Stimulated activated CD8-positive, alpha-beta memory T cell treated with anti-CD3 and anti-CD28 coated beads, Interleukin-7, amount 100 ng/mL, for 1 hour (primary cell): ENCODE measurements around the gene IMMP2L.
"Not testable (repeated sequence)": the region's sequence is repeated elsewhere in the genome, so short reads cannot be mapped to it uniquely, and the experiment has no call there.

Source experiments
- DNase-seq, 2 donors: peaks; one replicate each; pipeline ENCODE4 v3.0.0-alpha.2; 2020; ENCODE audit warnings: low read depth in 2 of 2

IMMP2L gene

GRCh38 chr7:111074748-111075146, 487.5 kb downstream of the IMMP2L start:
- DNase-seq = no peak

DNA sequence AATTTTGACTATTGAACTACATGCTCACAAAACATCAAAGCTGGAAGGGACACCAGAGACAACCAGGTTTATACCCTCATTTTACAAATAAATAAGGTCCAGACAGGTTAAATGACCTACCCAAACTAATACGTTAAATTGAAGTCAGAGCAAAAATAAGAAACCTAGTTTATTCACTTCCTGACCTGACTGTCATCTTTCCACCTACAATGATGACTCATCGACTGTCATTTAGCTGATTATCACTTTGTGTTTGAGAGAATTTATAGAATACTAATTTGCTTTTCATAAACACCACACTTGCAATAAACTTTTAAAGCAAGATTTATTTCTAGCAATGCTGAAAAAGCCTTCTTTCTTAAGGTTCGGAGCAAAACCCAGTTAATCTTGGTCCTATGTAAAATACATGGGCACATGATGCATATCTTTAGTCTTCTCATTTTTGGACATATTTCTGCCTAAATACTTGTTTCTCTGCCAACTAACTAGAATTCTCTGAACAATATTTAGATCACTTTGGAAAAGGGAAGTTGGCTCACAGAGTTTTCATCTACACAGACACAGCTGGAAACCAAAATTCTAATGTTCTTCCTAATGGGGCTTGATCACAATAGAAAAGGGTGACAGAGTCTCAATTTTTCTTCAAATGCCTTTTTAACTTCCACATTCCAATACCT, 488.1 kb downstream of the IMMP2L start:
- no peak for DNase-seq

GRCh38 chr7:111072658-111073057, 489.6 kb downstream of the IMMP2L start:
- not testable (repeated sequence) for DNase-seq

DNA sequence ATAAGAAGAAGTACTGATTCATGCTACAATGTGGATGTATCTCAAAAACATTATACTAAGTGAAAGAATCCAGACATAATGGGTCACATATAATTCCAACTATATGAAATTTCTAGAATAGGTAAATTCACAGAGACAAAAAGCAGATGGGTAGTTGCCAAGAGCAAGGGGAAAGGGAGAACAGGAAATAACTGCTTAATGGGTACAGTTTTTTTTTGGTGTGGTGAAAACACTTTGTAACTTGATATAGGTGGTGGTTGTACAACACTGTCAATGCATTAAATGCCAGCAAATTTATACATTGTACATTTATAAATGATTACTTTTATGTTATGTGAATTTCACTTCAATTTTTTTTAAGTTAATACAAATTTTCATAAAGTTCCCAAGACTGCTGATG, 490.7 kb downstream of the IMMP2L start:
- no peak for DNase-seq

DNA sequence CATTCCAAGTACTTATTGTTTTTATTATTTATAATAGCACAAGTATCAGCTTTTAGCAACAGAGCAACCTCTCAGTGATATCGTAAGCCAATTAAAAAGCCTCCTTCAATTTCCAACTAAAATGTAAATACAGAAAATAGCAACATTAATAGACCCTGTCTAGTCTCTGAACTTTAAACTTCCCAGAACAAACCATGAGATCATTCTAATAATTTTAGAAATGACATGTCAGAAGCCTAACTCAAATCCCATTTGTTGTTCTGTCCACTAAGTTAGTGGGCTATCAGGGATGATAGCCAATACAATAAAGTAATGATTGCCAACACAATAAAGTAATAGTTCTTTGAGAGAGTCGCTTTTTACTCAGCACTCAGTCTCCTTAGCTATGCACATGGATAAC, 493.7 kb downstream of the IMMP2L start:
- no peak for DNase-seq

DNA sequence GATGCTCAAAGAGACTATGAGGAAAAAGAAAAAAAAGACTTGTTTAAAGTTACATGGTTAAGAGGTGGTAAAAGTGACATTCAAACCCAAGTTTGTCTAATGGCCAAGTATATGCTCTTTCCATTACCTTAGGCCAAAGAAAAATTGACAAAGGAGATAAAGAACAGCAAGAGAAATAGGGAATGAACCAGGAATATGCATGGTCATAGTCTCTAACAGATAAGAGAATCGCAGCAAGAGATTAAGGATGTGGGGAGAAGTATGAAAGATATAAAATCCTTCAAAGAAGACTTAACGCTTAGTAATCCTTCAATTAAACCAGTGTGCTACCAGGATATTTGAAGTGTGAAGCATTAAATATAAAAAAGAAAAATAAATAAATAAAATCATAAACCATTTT, 494.6 kb downstream of the IMMP2L start:
- no peak for DNase-seq

DNA sequence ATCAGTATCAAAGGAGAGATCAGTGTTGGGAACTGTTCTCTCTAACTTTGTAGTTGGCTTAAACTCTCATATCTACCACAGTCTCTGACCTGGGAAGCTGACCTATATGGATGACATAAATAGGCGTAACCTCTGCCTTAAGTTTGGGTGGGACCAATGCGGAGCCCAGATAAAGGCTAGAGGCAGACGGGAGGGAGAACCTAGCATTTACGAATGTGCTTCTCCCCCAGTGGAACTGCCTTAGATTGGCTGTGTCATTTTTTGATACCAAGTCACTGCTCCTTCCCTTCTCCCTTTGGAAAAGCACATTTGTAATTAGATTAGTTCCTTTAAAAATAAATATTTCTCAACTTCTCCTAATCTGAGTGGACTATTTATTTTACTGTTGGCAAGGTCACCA, 495.0 kb downstream of the IMMP2L start:
- no peak for DNase-seq

DNA sequence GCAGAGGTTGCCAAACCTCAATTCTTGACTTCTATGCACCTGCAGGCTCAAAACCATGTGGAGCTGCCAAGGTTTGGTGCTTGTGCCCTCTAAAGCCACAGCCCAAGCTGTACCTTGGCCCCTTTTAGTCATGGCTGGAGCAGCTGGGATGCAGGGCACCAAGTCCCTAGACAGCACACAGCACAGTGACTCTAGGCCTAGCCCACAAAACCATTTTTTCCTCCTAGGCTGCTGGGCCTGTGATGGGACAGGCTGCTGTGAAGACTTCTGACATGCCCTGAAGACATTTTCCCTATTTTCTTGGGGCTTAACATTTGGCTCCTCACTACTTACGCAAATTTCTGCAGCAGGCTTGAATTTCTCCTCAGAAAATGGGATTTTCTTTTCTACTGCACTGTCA, 499.1 kb downstream of the IMMP2L start:
- no peak for DNase-seq

DNA sequence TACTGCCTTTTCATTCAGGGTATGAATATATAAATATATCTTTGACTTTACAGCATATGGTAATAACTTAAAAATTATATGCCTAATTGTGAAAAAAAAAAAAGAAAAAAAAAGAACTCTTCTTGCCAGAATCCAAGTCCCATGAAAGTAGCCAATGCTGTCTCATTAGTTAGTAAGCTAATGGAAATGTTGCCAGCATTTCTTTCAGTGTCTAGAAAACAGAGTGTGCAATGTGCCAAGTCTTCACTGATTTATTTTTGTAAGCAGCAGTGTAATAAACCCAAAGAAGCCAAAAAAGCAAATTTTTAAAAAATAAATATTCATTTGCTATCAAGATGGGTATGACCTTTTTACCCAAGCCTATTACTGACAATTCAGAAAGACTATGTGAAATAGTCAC, 502.5 kb downstream of the IMMP2L start:
- DNase-seq = no peak

DNA sequence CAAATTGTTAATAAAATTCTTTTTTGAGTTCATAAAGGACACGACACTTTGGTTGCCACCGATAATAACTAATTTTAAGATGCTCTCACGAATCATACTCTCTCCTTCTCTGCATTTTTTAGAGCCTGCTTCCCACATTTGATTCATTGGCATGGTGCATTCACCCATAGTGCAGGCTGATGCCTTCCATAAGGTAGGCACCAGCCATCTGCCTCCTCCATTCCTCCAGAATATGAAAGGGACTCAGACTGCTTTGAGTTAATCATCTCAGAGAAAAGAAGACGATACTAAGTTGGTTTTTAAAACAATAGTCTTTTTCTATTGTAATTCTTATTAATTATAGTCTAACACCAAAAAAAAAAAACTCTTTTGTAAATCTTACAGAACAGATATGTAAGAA, 505.2 kb downstream of the IMMP2L start:
- DNase-seq = no peak

GRCh38 chr7:111056371-111056770, 505.9 kb downstream of the IMMP2L start:
- no peak for DNase-seq

DNA sequence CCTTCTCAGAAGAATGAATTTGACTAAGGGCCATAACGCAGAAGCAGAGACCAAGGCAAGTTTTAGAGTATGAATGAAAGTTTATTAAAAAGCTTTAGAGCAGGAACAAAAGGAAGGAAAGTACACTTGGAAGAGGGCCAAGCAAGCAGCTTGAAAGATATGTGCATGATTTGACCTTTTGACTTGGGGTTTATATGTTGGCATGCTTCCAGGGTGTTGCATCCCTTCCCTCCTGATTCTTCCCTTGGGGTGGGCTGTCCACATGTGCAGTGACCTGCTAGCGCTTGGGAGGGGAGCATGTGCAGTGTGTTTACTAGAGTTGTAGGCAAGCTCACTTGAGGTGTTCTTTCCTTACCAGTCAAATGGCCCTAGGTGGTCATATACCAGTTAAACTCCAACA, 509.3 kb downstream of the IMMP2L start:
- no peak for DNase-seq

DNA sequence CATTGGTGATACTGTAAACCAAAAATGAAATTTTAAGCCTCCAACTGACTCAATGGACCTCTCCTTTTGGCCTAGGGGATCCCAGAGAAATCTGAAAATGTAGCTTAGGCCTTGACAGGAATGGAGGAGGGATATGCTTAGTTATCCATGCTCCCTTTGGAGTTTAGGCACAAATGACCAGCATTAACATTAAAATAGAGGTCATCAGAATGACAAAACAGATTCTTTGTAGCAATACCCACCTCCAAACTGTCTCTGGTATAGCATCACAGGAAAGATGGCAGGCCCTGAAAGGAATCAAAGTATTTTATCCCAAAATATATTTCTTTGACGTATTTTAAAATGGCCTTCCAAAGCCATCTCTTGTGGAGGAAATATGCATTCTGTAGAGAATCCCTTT, 510.5 kb downstream of the IMMP2L start:
- no peak for DNase-seq

- DNase-seq = no peak
Measured at GRCh38 chr7:111050875-111051416, 511.3 kb downstream of the IMMP2L start.

DNA sequence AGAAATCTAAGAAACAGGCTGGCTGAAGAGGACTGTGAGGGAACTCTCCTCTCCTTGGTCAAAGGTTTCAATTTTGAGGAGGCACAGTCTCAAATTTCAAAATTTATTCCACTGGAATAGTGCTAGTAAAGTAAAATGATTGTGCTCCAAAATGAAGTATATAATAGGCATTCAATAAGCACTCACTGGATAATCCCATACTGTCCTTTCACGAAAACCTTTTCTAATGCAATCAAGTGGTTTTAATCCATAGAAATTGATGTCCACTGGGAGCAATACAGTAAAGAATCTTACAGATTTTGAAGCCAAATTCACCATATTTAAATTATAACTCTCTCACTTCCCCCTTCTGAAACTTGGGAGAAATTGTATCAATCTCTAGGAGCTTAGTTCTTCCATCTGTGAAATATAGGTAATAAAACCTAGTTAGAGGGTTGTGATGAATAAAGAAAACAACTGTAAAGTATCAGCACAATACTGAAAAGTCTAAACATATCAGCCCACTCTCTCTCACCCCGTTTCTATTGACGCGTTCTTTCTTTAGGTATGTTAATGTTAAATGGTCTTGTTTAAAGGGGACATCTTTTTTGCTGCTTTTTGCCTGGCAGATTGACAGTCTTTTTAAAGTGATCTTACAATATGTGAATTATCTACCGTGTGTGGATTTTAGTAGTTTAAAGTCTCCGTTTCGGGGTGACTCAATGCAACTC, 512.2 kb downstream of the IMMP2L start:
- no peak for DNase-seq

DNA sequence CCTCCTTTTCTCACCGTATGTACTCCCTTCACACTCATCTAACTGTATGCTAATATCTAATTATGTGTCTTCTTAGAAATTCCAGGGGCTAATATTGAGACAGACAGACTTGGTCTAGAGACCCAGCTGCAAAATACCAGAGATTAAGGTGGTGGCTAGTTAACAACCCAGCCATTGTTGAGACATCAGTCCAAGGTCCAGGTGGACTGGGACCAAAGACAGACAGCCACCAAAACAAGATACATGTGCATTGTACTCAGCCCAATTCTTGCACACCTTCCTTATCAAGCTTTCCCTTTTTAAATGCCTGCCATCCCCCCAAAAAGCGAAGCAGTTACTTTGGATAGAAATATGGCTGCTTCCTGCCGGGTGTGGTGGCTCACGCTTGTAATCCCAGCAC, 514.7 kb downstream of the IMMP2L start:
- DNase-seq = no peak

GRCh38 chr7:111045449-111045848, 516.8 kb downstream of the IMMP2L start:
- no peak for DNase-seq

DNA sequence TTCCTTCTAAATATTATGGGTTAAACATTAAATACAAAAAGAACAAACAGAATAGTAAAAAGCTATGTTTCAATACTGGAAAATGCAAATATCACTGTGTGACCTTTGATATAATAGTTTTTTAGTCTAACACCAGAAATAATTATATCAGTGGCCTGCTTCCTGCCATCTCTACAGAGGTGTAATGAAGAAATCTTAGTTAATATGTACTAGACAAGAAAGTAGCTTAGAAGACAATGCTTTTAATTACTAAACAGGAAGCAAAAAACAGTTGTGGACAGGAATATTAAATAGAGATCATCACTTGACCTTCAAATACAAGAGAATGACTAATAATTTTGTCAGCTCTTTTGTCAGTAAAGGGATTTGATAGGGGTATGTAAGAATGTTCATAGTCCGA, 518.7 kb downstream of the IMMP2L start:
- DNase-seq = no peak

- no peak for DNase-seq
Measured at GRCh38 chr7:111042842-111043241, 519.5 kb downstream of the IMMP2L start.

DNA sequence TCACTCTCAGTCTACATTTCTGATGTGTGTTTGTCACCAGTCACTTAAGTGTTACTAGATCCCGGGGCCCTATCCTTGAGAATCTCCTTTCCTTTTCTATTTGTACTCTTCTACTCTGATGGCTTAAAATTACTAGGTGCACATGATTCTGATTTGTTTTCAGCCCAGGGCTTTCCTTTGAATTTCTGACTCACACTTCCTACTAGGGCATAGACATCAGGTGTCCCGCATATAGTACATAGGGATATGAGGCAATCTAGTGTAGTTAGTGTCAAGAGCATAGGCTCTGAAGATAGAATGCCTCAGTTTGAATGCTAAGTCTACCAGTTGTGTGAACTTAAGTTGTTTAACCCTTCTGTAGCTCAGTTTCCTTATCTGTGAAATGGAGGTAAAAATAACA, 520.7 kb downstream of the IMMP2L start:
- DNase-seq = no peak

GRCh38 chr7:111038185-111038584, 524.1 kb downstream of the IMMP2L start:
- no peak for DNase-seq

- no peak for DNase-seq
Measured at GRCh38 chr7:111031916-111032315, 530.4 kb downstream of the IMMP2L start.

DNA sequence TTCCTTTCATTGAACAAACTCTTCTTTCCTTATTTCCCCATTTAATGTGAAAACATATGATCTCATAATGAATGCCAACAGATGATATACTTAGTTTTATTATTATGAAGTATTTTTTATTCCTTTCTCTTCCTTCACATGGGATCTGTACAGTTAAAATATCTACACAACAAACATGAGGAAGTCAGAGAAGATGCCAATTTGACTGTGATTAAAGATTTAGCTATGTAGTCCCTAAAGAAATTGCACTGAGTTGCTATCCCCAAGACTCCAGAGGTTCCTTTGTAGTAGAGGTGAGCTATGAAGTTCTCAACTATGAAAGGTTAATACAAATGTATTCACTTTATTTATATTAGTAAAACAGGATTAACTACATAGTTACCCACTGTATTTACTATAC, 532.0 kb downstream of the IMMP2L start:
- no peak for DNase-seq
